Measurements from ENCODE around the gene PAWR.

DNA sequence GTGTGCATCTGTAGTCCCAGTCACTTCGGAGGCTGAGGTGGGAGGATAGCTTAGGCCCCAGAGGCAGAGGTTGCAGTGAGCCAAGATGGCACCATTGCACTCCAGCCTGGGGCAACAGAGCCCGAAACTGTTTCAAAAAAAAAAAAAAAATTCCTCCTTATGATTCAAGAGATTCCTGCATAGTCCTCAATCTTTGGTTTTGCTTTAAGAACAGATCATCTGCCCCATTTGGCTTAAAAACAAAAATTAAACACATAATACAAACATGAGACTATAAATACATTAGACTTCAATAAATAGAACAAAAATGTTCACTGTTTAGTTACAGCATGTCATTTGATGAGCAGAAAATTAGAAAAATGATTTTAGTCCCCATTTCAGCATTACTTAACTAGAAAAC lies 131.2 kb downstream of the PAWR start:
- TF ChIP-seq POLR2AphosphoS5 (IDR thresholded peaks at IDR 0.05; ENCODE audit: low read depth, low read length) = no peak
- no peak for TF ChIP-seq POLR2A (IDR thresholded peaks at IDR 0.05; ENCODE audit: low read depth, low read length)
- no peak for TF ChIP-seq PAX5 (IDR thresholded peaks at IDR 0.05; ENCODE audit: insufficient read depth, low read length, severe bottlenecking)
- TF ChIP-seq TAF1 (IDR thresholded peaks at IDR 0.05; ENCODE audit: low read depth, low read length) = no peak
- TF ChIP-seq SPI1 (IDR thresholded peaks at IDR 0.05; ENCODE audit: low read depth, low read length) = no peak
- TF ChIP-seq POU2F2 (IDR thresholded peaks at IDR 0.05; ENCODE audit: low read depth, low read length) = no peak
